NCI-H524 (cell line): ENCODE measurements around the gene ZBTB18.
"Not testable (repeated sequence)": the region's sequence is repeated elsewhere in the genome, so short reads cannot be mapped to it uniquely, and the experiment has no call there.

Source experiments
- DNase-seq, 2 experiments: peaks; one replicate each; lab custom pipeline; 2025; lab: John Stamatoyannopoulos, UW

Gene ZBTB18

GRCh38 chr1:244050835-244051444, at the start of gene ZBTB18:
TSS of gene ZBTB18 (plus strand) at chr1:244051283. CDS start at chr1:244051432, 149 bp downstream.
- peak; percentile 94 to 98 for DNase-seq

GRCh38 chr1:244002721-244003120, 48.4 kb upstream of the ZBTB18 start:
- DNase-seq, result no peak

- DNase-seq, result no peak
Measured at GRCh38 chr1:244005455-244005854, 45.6 kb upstream of the ZBTB18 start.

- no peak for DNase-seq
Measured at GRCh38 chr1:244006381-244006901, 44.6 kb upstream of the ZBTB18 start.

DNA sequence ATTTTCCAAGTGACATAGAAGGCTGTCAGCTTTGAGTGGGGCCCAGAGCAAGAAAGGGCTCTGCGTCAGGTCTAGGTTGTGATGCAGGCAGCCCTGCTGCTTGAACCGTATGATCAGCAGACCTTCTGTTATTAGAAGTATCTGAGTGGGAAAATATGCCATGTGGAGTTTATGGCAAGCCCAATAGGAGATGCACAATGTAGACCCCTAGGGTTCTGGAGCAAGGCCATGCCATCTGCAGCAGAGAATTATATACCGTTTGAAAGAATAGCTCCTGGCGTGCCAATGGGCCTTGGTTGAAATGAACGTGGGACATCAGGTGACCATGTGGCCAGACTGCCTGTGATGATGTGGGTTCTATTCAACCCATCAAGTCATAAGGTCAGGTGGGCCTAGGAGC, 44.1 kb upstream of the ZBTB18 start:
- no peak for DNase-seq

GRCh38 chr1:244010191-244010590, 40.9 kb upstream of the ZBTB18 start:
- DNase-seq, result no peak

- DNase-seq, result no peak
Measured at GRCh38 chr1:244010703-244011123, 40.4 kb upstream of the ZBTB18 start.

GRCh38 chr1:244011271-244011670, 39.8 kb upstream of the ZBTB18 start:
- no peak for DNase-seq

DNA sequence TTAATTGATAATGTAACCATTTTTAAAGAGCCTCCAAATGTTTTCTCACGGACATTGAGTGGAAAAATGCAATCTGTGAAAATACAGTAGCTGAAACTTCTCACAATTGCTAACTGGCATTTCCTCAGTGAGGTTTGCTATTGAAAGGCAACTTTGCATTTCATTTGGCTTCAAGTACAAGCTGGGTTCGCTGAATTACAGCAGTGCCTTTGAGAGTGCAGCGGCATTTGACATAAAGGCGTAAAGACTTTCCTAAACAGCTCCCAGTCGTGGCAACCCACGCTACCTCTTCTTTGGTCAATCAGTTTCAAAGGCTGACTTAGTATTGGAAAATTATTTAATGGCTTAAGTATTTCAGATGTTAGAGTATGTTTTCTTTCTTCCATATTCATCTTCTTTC, 39.3 kb upstream of the ZBTB18 start:
- DNase-seq, result no peak

GRCh38 chr1:244012202-244012601, 38.9 kb upstream of the ZBTB18 start:
- DNase-seq, result no peak

- DNase-seq, result no peak
Measured at GRCh38 chr1:244013100-244013499, 38.0 kb upstream of the ZBTB18 start.

DNA sequence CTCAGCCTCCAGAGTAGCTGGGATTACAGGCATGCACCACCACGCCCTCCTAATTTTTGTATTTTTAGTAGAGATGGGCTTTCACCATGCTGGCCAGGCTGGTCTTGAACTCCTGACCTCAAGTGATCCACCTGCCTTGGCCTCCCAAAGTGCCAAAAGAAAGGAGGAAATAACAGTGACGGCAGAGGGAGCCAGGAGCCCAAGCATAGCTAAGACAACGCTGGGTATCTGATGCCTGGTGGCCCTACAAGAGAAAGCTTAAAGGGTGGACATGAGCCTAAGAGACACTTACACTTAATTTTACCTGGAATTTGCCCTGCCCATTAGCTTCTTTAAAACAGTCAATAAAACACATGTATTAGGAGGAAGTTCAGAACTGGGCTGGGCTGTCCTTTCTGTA, 36.2 kb upstream of the ZBTB18 start:
- DNase-seq, result not testable (repeated sequence)

DNA sequence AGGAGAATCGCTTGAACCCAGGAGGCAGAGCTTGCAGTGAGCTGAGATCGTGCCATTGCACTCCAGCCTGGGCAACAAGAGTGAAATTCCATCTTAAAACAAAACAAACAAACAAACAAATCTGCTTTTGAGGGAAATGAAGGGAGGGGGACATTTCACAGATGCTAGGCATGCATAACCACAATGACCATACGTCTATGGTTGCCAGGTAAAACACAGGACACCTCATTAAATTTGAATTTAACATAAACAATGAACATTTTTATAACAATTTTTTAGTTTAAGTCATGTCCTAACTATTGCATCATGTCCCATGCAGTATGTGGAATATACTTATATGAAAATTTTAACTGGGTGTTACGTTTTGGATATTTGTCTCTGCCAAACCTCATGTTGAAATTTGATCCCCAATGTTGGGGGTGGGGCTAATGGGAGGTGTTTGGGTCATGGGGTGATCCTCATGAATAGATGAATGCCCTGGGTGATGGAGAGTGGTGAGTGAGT, 31.0 kb upstream of the ZBTB18 start:
- DNase-seq, result no peak

DNA sequence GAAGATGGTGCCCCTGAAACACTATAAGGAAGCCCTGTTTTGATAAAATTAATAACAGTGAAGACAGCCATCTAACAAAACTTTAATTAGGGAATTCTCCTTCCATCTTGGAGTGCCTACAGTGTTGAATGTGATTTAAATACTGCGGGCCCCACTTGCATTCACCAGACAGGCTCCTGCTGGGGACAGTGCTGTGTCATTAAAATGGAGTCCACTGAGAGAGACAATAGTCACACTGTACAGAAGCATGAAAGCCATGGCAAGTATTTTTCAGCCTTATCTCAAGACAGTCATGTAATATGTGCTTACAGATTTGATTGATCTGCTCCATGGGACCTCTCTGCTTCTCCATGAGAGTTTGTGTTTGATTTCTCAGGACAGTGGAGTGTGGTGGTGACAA, 29.7 kb upstream of the ZBTB18 start:
- no peak for DNase-seq

DNA sequence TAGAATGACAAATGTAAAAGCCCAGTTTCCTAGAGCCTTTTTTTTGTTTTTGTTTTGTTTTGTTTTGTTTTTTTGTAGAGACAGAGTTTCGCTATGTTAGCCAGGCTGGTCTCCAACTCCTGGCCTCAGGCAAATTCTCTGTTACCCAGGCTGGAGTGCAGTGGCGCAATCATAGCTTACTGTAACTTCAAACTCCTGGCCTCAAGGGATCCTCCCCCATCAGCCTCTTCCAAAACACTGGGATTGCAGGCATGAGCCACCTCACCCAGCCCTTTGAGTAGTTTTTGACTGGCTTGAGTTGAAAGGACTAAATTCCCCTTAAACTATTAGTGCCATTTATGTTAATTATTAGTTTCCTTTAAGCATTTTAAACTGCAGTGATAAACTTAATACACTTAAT, 28.8 kb upstream of the ZBTB18 start:
- DNase-seq, result no peak

- no peak for DNase-seq
Measured at GRCh38 chr1:244022864-244023440, 28.1 kb upstream of the ZBTB18 start.

- peak; percentile 10 to 54 for DNase-seq
Measured at GRCh38 chr1:244027491-244028145, 23.5 kb upstream of the ZBTB18 start.

DNA sequence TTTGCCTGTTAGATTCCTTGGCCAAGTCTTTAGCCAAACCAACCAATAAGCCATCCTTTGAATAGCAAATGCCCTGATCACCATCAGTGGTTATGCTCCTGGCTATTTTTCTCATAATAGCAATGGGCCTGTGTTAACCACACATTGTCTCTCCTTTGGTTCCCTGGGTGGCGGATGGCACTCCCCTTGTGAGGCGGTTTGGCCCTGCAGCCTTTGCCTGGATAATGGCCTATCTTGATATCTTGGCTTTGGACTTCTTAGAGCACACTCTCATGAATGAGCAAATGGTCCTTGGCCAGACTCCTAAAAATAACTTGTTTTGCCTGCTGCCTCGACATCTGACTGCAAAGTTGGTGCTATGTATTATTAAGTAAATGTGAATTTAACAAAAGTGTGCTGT, 22.4 kb upstream of the ZBTB18 start:
- DNase-seq, result no peak

DNA sequence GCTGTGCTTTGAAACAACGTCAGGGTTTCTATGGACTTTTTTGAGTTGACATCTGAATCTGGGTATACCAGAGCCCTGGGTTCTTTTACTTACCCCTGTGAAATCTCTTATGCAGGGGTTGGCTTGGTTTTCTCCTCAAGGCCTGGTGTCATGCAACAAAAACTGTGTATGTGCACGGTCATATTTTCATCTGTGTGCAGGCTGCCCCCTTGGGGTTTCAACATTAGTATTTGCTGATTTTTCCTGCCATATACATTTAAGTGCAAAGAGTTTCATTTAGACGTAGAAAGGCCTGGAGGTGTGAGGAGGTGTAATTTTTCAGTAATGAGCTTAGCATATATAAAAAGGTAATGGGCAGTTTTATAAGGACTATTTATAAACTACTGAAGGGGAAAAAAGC, 22.0 kb upstream of the ZBTB18 start:
- DNase-seq, result peak in 1 of 2 experiments; percentile 36

GRCh38 chr1:244030481-244031040, 20.5 kb upstream of the ZBTB18 start:
- peak in 1 of 2 experiments; percentile 68 for DNase-seq

GRCh38 chr1:244035358-244035757, 15.7 kb upstream of the ZBTB18 start:
- no peak for DNase-seq

GRCh38 chr1:244037252-244037651, 13.8 kb upstream of the ZBTB18 start:
- no peak for DNase-seq
